Measurements from ENCODE around the gene ENAH.
"Not testable (repeated sequence)": the region's sequence is repeated elsewhere in the genome, so short reads cannot be mapped to it uniquely, and the experiment has no call there.

The ENAH gene

GRCh38 chr1:225666495-225666894 is 13.6 kb upstream of the ENAH start:
- in situ Hi-C loops (cut with HindIII; ENCODE audit: low sequenced_read_pairs): no loop called here
- DNase-seq (ENCODE audit: low read depth): no peak
- H3K4me3 ChIP-seq (ENCODE audit: low read depth, low read length): no peak overlapping the region
- TF ChIP-seq CTCF (IDR thresholded peaks at IDR 0.05; ENCODE audit: low read depth, low read length, missing control alignments): no peak

- TF ChIP-seq CTCF (IDR thresholded peaks at IDR 0.05; ENCODE audit: low read depth, low read length, missing control alignments): no peak
- H3K4me3 ChIP-seq (ENCODE audit: low read depth, low read length): no peak overlapping the region
- no peak for DNase-seq (ENCODE audit: low read depth)
- in situ Hi-C loops (cut with HindIII; ENCODE audit: low sequenced_read_pairs): loop anchor here (5.0 kb wide), 1 partner anchor 107 kb away; no protein-coding TSS in a partner anchor
These were observed 11.8 kb upstream of the ENAH start for GRCh38 chr1:225664762-225665161.

GRCh38 chr1:225662155-225662554 is 9.2 kb upstream of the ENAH start:
- in situ Hi-C loops (cut with HindIII; ENCODE audit: low sequenced_read_pairs): loop anchor here (5.0 kb wide), 1 partner anchor 105 kb away; no protein-coding TSS in a partner anchor
- no peak for DNase-seq (ENCODE audit: low read depth)
- no peak for TF ChIP-seq CTCF (IDR thresholded peaks at IDR 0.05; ENCODE audit: low read depth, low read length, missing control alignments)
- H3K4me3 ChIP-seq (ENCODE audit: low read depth, low read length): no peak overlapping the region

GRCh38 chr1:225660544-225660946 is 7.6 kb upstream of the ENAH start:
- in situ Hi-C loops (cut with HindIII; ENCODE audit: low sequenced_read_pairs): loop anchor here (5.0 kb wide), 1 partner anchor 103 kb away; no protein-coding TSS in a partner anchor

GRCh38 chr1:225658041-225658440 is 5.1 kb upstream of the ENAH start:
- in situ Hi-C loops (cut with HindIII; ENCODE audit: low sequenced_read_pairs): no loop called here
- DNase-seq (ENCODE audit: low read depth): no peak
- TF ChIP-seq CTCF (IDR thresholded peaks at IDR 0.05; ENCODE audit: low read depth, low read length, missing control alignments): no peak
- H3K4me3 ChIP-seq (ENCODE audit: low read depth, low read length): no peak overlapping the region

More at GRCh38 chr1:225660544-225660946, 7.6 kb upstream of the ENAH start:
- no peak for TF ChIP-seq CTCF (IDR thresholded peaks at IDR 0.05; ENCODE audit: low read depth, low read length, missing control alignments)
- no peak overlapping the region for H3K4me3 ChIP-seq (ENCODE audit: low read depth, low read length)
- DNase-seq (ENCODE audit: low read depth): no peak

GRCh38 chr1:225657462-225657989 is 4.6 kb upstream of the ENAH start:
- no peak overlapping the region for H3K4me3 ChIP-seq (ENCODE audit: low read depth, low read length)
- no peak for TF ChIP-seq CTCF (IDR thresholded peaks at IDR 0.05; ENCODE audit: low read depth, low read length, missing control alignments)
- DNase-seq (ENCODE audit: low read depth): no peak
- in situ Hi-C loops (cut with HindIII; ENCODE audit: low sequenced_read_pairs): no loop called here

GRCh38 chr1:225656259-225656655 is 3.3 kb upstream of the ENAH start:
- DNase-seq (ENCODE audit: low read depth); H3K4me3 ChIP-seq (ENCODE audit: low read depth, low read length); in situ Hi-C loops (cut with HindIII; ENCODE audit: low sequenced_read_pairs): not testable (repeated sequence)

Data from astrocyte of the cerebellum (primary cell).